ENCODE results near the gene SLC7A5. TPM values are rescaled to one million over a fixed set of nuclear protein-coding genes. Genes with fewer than 3 reads are reported as not detected.

SLC7A5 gene
- total and polyA plus RNA-seq, 2 donors = 3.2 to 27.3 TPM

- H3K4me3 ChIP-seq (ENCODE audit: low read depth, low read length) = no peak overlapping the region
- H3K4me1 ChIP-seq (ENCODE audit: insufficient read depth) = no peaks in the 10 kb centered on the region
- WGBS = 84% methylated on average over 14 of the region's 14 CpGs
- no peak for DNase-seq (ENCODE audit: extremely low spot score)
- no peaks in the 10 kb centered on the region for H3K36me3 ChIP-seq (ENCODE audit: insufficient read depth)
- no peak overlapping the region for H3K27ac ChIP-seq (ENCODE audit: low read depth)
Measured at GRCh38 chr16:87851141-87851587, 18.1 kb downstream of the SLC7A5 start.

- H3K36me3 ChIP-seq (ENCODE audit: insufficient read depth) = no peaks in the 10 kb centered on the region
- no peak overlapping the region for H3K4me3 ChIP-seq (ENCODE audit: low read depth, low read length)
- no peaks in the 10 kb centered on the region for H3K4me1 ChIP-seq (ENCODE audit: insufficient read depth)
- H3K27ac ChIP-seq (ENCODE audit: low read depth) = no peak overlapping the region
- DNase-seq (ENCODE audit: extremely low spot score) = no peak
- 60% methylated on average over 25 of the region's 25 CpGs for WGBS
Measured at GRCh38 chr16:87850009-87851006, 19.0 kb downstream of the SLC7A5 start.

GRCh38 chr16:87849419-87850008, 19.8 kb downstream of the SLC7A5 start:
- Histone ChIP-seq H3K27ac (ENCODE audit: low read depth) (no peak overlapping the region), H3K36me3 (ENCODE audit: insufficient read depth) (no peaks in the 10 kb centered on the region), H3K4me3 (ENCODE audit: low read depth, low read length) (no peak overlapping the region), H3K4me1 (ENCODE audit: insufficient read depth) (no peaks in the 10 kb centered on the region)
- 81% methylated on average over 16 of the region's 16 CpGs for WGBS
- no peak for DNase-seq (ENCODE audit: extremely low spot score)

GRCh38 chr16:87848676-87849345, 20.5 kb downstream of the SLC7A5 start:
- Histone ChIP-seq H3K4me3 (ENCODE audit: low read depth, low read length) (no peak overlapping the region), H3K27ac (ENCODE audit: low read depth) (no peak overlapping the region), H3K36me3 (ENCODE audit: insufficient read depth) (no peaks in the 10 kb centered on the region), H3K4me1 (ENCODE audit: insufficient read depth) (no peaks in the 10 kb centered on the region)
- 89% methylated on average over 18 of the region's 18 CpGs for WGBS
- DNase-seq (ENCODE audit: extremely low spot score) = no peak

- DNase-seq (ENCODE audit: extremely low spot score) = no peak
- no peaks in the 10 kb centered on the region for H3K4me1 ChIP-seq (ENCODE audit: insufficient read depth)
- H3K36me3 ChIP-seq (ENCODE audit: insufficient read depth) = no peaks in the 10 kb centered on the region
- no peak overlapping the region for H3K27ac ChIP-seq (ENCODE audit: low read depth)
- H3K4me3 ChIP-seq (ENCODE audit: low read depth, low read length) = no peak overlapping the region
- WGBS = 90% methylated on average over 28 of the region's 28 CpGs
Measured at GRCh38 chr16:87847785-87848675, 21.3 kb downstream of the SLC7A5 start.

GRCh38 chr16:87847467-87847784, 21.9 kb downstream of the SLC7A5 start:
- Histone ChIP-seq H3K4me3 (ENCODE audit: low read depth, low read length) (no peak overlapping the region), H3K36me3 (ENCODE audit: insufficient read depth) (no peaks in the 10 kb centered on the region), H3K4me1 (ENCODE audit: insufficient read depth) (no peaks in the 10 kb centered on the region), H3K27ac (ENCODE audit: low read depth) (no peak overlapping the region)
- 90% methylated on average over 8 of the region's 8 CpGs for WGBS
- no peak for DNase-seq (ENCODE audit: extremely low spot score)

GRCh38 chr16:87846705-87847466, 22.4 kb downstream of the SLC7A5 start:
- Histone ChIP-seq H3K4me3 (ENCODE audit: low read depth, low read length) (no peak overlapping the region), H3K27ac (ENCODE audit: low read depth) (no peak overlapping the region), H3K4me1 (ENCODE audit: insufficient read depth) (no peaks in the 10 kb centered on the region), H3K36me3 (ENCODE audit: insufficient read depth) (no peaks in the 10 kb centered on the region)
- no peak for DNase-seq (ENCODE audit: extremely low spot score)
- WGBS = 90% methylated on average over 25 of the region's 25 CpGs

- WGBS = 86% methylated on average over 31 of the region's 31 CpGs
- Histone ChIP-seq H3K4me1 (ENCODE audit: insufficient read depth) (no peaks in the 10 kb centered on the region), H3K4me3 (ENCODE audit: low read depth, low read length) (no peak overlapping the region), H3K36me3 (ENCODE audit: insufficient read depth) (no peaks in the 10 kb centered on the region), H3K27ac (ENCODE audit: low read depth) (no peak overlapping the region)
- no peak for DNase-seq (ENCODE audit: extremely low spot score)
Measured at GRCh38 chr16:87845807-87846619, 23.3 kb downstream of the SLC7A5 start.

- Histone ChIP-seq H3K36me3 (ENCODE audit: insufficient read depth) (no peaks in the 10 kb centered on the region), H3K4me3 (ENCODE audit: low read depth, low read length) (no peak overlapping the region), H3K27ac (ENCODE audit: low read depth) (no peak overlapping the region), H3K4me1 (ENCODE audit: insufficient read depth) (no peaks in the 10 kb centered on the region)
- no peak for DNase-seq (ENCODE audit: extremely low spot score)
- 90% methylated on average over 13 of the region's 13 CpGs for WGBS
Measured at GRCh38 chr16:87845213-87845612, 24.1 kb downstream of the SLC7A5 start.

- Histone ChIP-seq H3K27ac (ENCODE audit: low read depth) (no peak overlapping the region), H3K4me3 (ENCODE audit: low read depth, low read length) (no peak overlapping the region), H3K4me1 (ENCODE audit: insufficient read depth) (no peaks in the 10 kb centered on the region), H3K36me3 (ENCODE audit: insufficient read depth) (no peaks in the 10 kb centered on the region)
- DNase-seq (ENCODE audit: extremely low spot score) = no peak
- WGBS = 75% methylated on average over 13 of the region's 13 CpGs
Measured at GRCh38 chr16:87844809-87845208, 24.5 kb downstream of the SLC7A5 start.

- Histone ChIP-seq H3K36me3 (ENCODE audit: insufficient read depth) (no peaks in the 10 kb centered on the region), H3K4me1 (ENCODE audit: insufficient read depth) (no peaks in the 10 kb centered on the region), H3K4me3 (ENCODE audit: low read depth, low read length) (no peak overlapping the region), H3K27ac (ENCODE audit: low read depth) (no peak overlapping the region)
- 56% methylated on average over 30 of the region's 30 CpGs for WGBS
- no peak for DNase-seq (ENCODE audit: extremely low spot score)
Measured at GRCh38 chr16:87844120-87844733, 25.1 kb downstream of the SLC7A5 start.
